GM12892 (cell line): ENCODE data around the gene RPS16.

Experiments
- POLR2A ChIP-seq: IDR thresholded peaks from 2 replicates; pipeline ENCODE4 v1.6.1; 2011; ENCODE audit warnings: low read depth, low read length, control low read depth
- POLR2AphosphoS5 ChIP-seq: IDR thresholded peaks from 2 replicates; pipeline ENCODE4 v1.6.1; 2011; ENCODE audit warnings: low read depth, low read length, control low read depth
- TAF1 ChIP-seq: IDR thresholded peaks from 2 replicates; pipeline ENCODE4 v1.6.1; 2011; ENCODE audit warnings: low read depth, mild to moderate bottlenecking, control low read depth, low read length, borderline replicate concordance

DNA sequence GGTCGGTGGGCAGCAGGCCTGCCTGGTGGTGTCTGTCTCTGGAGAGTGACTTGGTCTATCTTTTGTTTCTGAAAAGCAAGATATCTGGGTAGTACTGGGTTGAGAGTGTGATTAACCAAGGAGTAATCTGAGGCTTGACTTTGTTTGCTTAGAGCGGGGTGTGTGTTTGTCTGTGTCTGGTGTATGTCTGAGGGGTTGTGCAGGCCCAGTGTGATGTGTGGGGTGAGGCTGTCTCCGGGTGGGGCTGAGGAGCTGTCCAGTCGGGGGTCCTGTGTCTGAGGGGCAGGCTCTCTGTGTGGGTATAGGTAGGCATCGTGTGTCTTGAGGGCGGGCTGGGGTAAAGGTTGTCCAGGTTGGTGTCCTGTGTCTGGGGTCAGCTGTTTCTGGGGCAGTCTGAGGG, 33.8 kb upstream of the RPS16 start:
- TF ChIP-seq POLR2AphosphoS5 (no peak), POLR2A (no peak; the same call in 1 of the 2 replicates), TAF1 (no peak)
